NCI-H2081 treated with DMSO at 0.1 percent for 48 hours (cell line): Measurements from ENCODE around the gene SIGLEC7.

ENCODE experiments used
- DNase-seq: peaks from one replicate; lab custom pipeline; 2025; lab: John Stamatoyannopoulos, UW

Gene SIGLEC7

GRCh38 chr19:51119101-51119500, 23.0 kb upstream of the SIGLEC7 start:
- DNase-seq: no peak

GRCh38 chr19:51119611-51120010, 22.5 kb upstream of the SIGLEC7 start:
- DNase-seq: no peak

- DNase-seq: no peak
Observed at GRCh38 chr19:51120160-51120559, 21.9 kb upstream of the SIGLEC7 start.

- DNase-seq: no peak
Observed at GRCh38 chr19:51121257-51121656, 20.8 kb upstream of the SIGLEC7 start.

- no peak for DNase-seq
Observed at GRCh38 chr19:51122112-51122981, 19.8 kb upstream of the SIGLEC7 start.

GRCh38 chr19:51123381-51123800, 18.7 kb upstream of the SIGLEC7 start:
- no peak for DNase-seq

- no peak for DNase-seq
Observed at GRCh38 chr19:51123802-51124201, 18.3 kb upstream of the SIGLEC7 start.

GRCh38 chr19:51124216-51124615, 17.9 kb upstream of the SIGLEC7 start:
- no peak for DNase-seq

- DNase-seq: no peak
Observed at GRCh38 chr19:51124729-51125128, 17.4 kb upstream of the SIGLEC7 start, which contains the start of gene SIGLEC9. TSS of gene SIGLEC9 (plus strand) at chr19:51124906. CDS start at chr19:51124975, 69 bp downstream.

GRCh38 chr19:51125421-51126075, 16.6 kb upstream of the SIGLEC7 start:
- no peak for DNase-seq

GRCh38 chr19:51127032-51127431, 15.1 kb upstream of the SIGLEC7 start:
- no peak for DNase-seq

- DNase-seq: no peak
Observed at GRCh38 chr19:51127755-51128154, 14.3 kb upstream of the SIGLEC7 start.

GRCh38 chr19:51128227-51128626, 13.9 kb upstream of the SIGLEC7 start:
- DNase-seq: no peak

GRCh38 chr19:51129716-51130115, 12.4 kb upstream of the SIGLEC7 start:
- DNase-seq: no peak

- no peak for DNase-seq
Observed at GRCh38 chr19:51131780-51132680, 10.1 kb upstream of the SIGLEC7 start.

GRCh38 chr19:51135004-51135403, 7.1 kb upstream of the SIGLEC7 start:
- DNase-seq: no peak

GRCh38 chr19:51135986-51136762, 5.9 kb upstream of the SIGLEC7 start:
- no peak for DNase-seq

GRCh38 chr19:51136851-51137551, 5.1 kb upstream of the SIGLEC7 start:
- DNase-seq: no peak

- DNase-seq: no peak
Observed at GRCh38 chr19:51137792-51138425, 4.2 kb upstream of the SIGLEC7 start.

- DNase-seq: no peak
Observed at GRCh38 chr19:51138549-51138979, 3.5 kb upstream of the SIGLEC7 start.
